Measurements from ENCODE around the gene CDYL.

Gene CDYL

DNA sequence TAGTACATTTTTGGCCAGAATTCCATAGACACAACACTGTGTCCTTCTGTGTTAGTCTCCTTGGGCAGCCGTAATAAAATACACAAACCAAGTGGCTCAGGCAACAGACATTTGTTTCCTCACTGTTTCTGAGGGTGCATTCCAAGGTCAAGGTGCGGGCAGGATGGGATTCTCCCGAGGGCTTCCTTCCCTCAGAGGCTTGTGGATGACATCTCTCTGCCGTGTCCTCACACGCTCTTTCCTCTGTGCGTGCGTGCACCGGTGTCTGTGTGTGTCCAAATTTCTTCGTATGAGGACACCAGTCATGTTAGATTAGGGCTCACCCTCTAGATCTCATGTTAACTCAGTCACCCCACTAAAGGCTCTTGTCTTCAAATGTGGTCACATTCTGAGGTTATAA, 30.6 kb downstream of the CDYL start:
- Histone ChIP-seq H3K36me3 (ENCODE audit: control insufficient read depth in 4 of 4, insufficient read depth in 4 of 4, low read length in 3 of 4) (peaks cover 0 to 8% (median 0%) of the 10 kb centered on the region in 4 experiments), H3K27ac (ENCODE audit: insufficient read depth in 1 of 2, low read depth in 1 of 2, low read length in 2 of 2, poor library complexity in 1 of 2, severe bottlenecking in 2 of 2) (no peak overlapping the region), H3K4me3 (ENCODE audit: control insufficient read depth in 1 of 7, extremely low read depth in 1 of 7, insufficient read depth in 4 of 7, low read depth in 2 of 7, low read length in 6 of 7) (no peak overlapping the region), H3K9me3 (ENCODE audit: control extremely low read depth in 1 of 5, control insufficient read depth in 4 of 5, insufficient read depth in 2 of 5, low read depth in 1 of 5, low read length in 4 of 5) (peaks cover 0 to 7% (median 0%) of the 10 kb centered on the region in 5 experiments), H3K4me1 (ENCODE audit: control extremely low read depth in 1 of 4, control insufficient read depth in 4 of 4, insufficient read depth in 4 of 4, low read length in 3 of 4) (peaks cover 0 to 35% (median 17%) of the 10 kb centered on the region in 4 experiments), H3K27me3 (replicated peaks in 2 of 5; ENCODE audit: control insufficient read depth in 4 of 5, insufficient read depth in 5 of 5, low read length in 4 of 5) (no peaks in the 10 kb centered on the region)
- ChIA-PET POLR2A (no interaction called here), CTCF (interaction anchor here (1.4 to 1.8 kb wide), 3 partner anchors 11 to 41 kb away, joined by 3 to 7 read pairs (median 4); no protein-coding TSS in a partner anchor)
- DNase-seq = no peak
- 87% methylated on average over 4 of the region's 9 CpGs for WGBS (ENCODE audit: insufficient coverage)

DNA sequence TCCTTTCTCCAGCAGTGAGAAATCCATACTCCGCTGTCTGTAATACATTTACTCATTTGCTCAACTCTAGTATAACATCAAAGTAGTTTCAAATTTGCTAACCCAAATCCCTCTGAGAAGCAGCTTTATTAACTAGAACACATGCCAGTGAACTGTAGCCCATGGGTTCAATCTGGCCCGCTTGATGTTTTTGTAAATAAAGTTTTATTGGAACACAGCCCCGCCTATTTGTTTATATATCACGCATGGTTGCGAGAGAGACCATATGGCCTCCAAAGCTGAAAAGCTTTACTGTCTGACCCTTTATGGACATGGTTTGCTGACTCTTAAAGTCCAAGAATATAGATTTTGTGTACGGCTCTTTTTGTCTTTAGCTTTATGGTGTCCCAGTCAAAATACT, 32.2 kb downstream of the CDYL start:
- WGBS (ENCODE audit: insufficient coverage) = 100% methylated on average over 5 of the region's 6 CpGs
- DNase-seq = no peak
- H3K27me3 ChIP-seq (replicated peaks in 2 of 5; ENCODE audit: control insufficient read depth in 4 of 5, insufficient read depth in 5 of 5, low read length in 4 of 5) = no peaks in the 10 kb centered on the region
- peaks cover 5 to 34% (median 23%) of the 10 kb centered on the region in 4 experiments for H3K4me1 ChIP-seq (ENCODE audit: control extremely low read depth in 1 of 4, control insufficient read depth in 4 of 4, insufficient read depth in 4 of 4, low read length in 3 of 4)
- no peak overlapping the region for H3K27ac ChIP-seq (ENCODE audit: insufficient read depth in 1 of 2, low read depth in 1 of 2, low read length in 2 of 2, poor library complexity in 1 of 2, severe bottlenecking in 2 of 2)
- H3K9me3 ChIP-seq (ENCODE audit: control extremely low read depth in 1 of 5, control insufficient read depth in 4 of 5, insufficient read depth in 2 of 5, low read depth in 1 of 5, low read length in 4 of 5) = peaks cover 0 to 7% (median 0%) of the 10 kb centered on the region in 5 experiments
- ChIA-PET CTCF (interaction anchor here (0.6 to 1.8 kb wide), 4 partner anchors 9 to 120 kb away, joined by 3 to 4 read pairs (median 3); no protein-coding TSS in a partner anchor), POLR2A (no interaction called here)
- H3K36me3 ChIP-seq (ENCODE audit: control insufficient read depth in 4 of 4, insufficient read depth in 4 of 4, low read length in 3 of 4) = peaks cover 0 to 8% (median 0%) of the 10 kb centered on the region in 4 experiments
- H3K4me3 ChIP-seq (ENCODE audit: control insufficient read depth in 1 of 7, extremely low read depth in 1 of 7, insufficient read depth in 4 of 7, low read depth in 2 of 7, low read length in 6 of 7) = no peak overlapping the region

DNA sequence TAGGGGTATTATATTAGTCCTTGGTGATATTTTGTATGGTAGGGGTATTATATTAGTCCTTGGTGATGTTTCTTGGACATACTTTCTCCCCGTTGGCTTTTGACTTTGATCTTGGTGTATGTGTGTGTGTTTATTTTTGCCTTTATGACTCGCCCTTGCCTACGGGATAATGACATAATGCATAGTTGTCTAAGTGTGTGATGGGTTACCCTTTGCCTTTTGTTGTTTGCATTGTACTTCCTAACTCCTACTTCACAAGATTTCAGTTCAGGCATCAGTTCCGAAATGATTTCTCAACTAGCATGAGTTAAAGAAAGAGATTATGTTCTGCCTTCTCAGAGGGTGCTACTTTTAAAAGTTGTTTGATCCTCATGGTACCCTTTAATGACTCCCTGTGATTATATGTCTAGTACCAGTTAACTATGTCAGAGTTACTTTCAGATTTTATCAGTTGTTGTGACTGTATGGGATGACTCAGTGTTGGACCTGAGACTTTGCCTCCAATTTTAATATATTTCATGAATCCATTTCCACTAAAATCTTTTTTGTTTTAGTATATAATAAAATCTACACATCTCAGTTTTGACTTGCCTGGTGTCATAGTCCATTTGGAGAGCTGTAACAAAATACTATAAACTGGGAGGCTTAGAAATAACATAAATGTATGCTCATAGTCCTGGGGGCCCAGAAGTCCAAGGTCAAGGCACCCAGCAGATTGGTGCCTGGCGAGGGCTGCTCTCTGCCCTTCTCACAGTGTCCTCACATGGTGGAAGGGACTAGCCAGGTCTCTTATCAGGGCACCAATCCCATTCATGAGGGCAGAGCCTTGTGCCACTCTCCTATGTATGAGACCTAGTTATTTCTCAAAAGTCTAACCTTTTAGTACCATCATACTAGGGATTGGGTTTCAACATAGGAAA, 34.1 kb downstream of the CDYL start:
- H3K4me1 ChIP-seq (ENCODE audit: control extremely low read depth in 1 of 4, control insufficient read depth in 4 of 4, insufficient read depth in 4 of 4, low read length in 3 of 4) = peaks cover 5 to 33% (median 26%) of the 10 kb centered on the region in 4 experiments
- H3K9me3 ChIP-seq (ENCODE audit: control extremely low read depth in 1 of 5, control insufficient read depth in 4 of 5, insufficient read depth in 2 of 5, low read depth in 1 of 5, low read length in 4 of 5) = peaks cover 0 to 7% (median 0%) of the 10 kb centered on the region in 5 experiments
- H3K27ac ChIP-seq (ENCODE audit: insufficient read depth in 1 of 2, low read depth in 1 of 2, low read length in 2 of 2, poor library complexity in 1 of 2, severe bottlenecking in 2 of 2) = no peak overlapping the region
- ChIA-PET POLR2A (no interaction called here), CTCF (interaction anchor here (0.6 to 2.0 kb wide), 4 partner anchors 8 to 34 kb away, joined by 3 to 7 read pairs (median 4); no protein-coding TSS in a partner anchor)
- H3K27me3 ChIP-seq (replicated peaks in 2 of 5; ENCODE audit: control insufficient read depth in 4 of 5, insufficient read depth in 5 of 5, low read length in 4 of 5) = no peaks in the 10 kb centered on the region
- DNase-seq = no peak
- H3K4me3 ChIP-seq (ENCODE audit: control insufficient read depth in 1 of 7, extremely low read depth in 1 of 7, insufficient read depth in 4 of 7, low read depth in 2 of 7, low read length in 6 of 7) = no peak overlapping the region
- peaks cover 0 to 8% (median 0%) of the 10 kb centered on the region in 4 experiments for H3K36me3 ChIP-seq (ENCODE audit: control insufficient read depth in 4 of 4, insufficient read depth in 4 of 4, low read length in 3 of 4)
- 100% methylated on average over 1 of the region's 5 CpGs for WGBS (ENCODE audit: insufficient coverage)

DNA sequence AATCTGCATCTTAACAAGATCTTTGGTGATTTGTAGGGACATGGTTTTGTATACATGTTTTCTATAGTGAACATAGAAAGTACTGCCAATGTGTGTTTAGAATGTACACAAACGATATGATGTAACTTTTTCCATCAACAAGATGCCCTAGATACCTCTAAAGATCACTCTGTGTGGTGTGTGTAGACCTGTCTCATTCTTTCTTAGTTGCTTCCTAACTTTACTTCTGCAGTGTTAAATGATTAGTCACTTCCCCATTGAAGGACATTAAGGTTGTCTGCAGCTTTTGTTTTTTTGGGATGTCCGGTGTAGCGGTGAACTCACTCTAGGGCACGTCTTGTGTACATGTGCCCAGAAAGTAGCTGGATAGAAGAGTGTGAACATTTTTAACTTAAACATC, 35.9 kb downstream of the CDYL start:
- Histone ChIP-seq H3K27me3 (replicated peaks in 2 of 5; ENCODE audit: control insufficient read depth in 4 of 5, insufficient read depth in 5 of 5, low read length in 4 of 5) (no peaks in the 10 kb centered on the region), H3K9me3 (ENCODE audit: control extremely low read depth in 1 of 5, control insufficient read depth in 4 of 5, insufficient read depth in 2 of 5, low read depth in 1 of 5, low read length in 4 of 5) (peaks cover 0 to 7% (median 0%) of the 10 kb centered on the region in 5 experiments), H3K4me1 (ENCODE audit: control extremely low read depth in 1 of 4, control insufficient read depth in 4 of 4, insufficient read depth in 4 of 4, low read length in 3 of 4) (peaks cover 5 to 24% (median 17%) of the 10 kb centered on the region in 4 experiments), H3K36me3 (ENCODE audit: control insufficient read depth in 4 of 4, insufficient read depth in 4 of 4, low read length in 3 of 4) (peaks cover 0 to 3% (median 0%) of the 10 kb centered on the region in 4 experiments), H3K4me3 (ENCODE audit: control insufficient read depth in 1 of 7, extremely low read depth in 1 of 7, insufficient read depth in 4 of 7, low read depth in 2 of 7, low read length in 6 of 7) (peak overlapping the region in 2 of 7 experiments; percentile 2 to 34), H3K27ac (ENCODE audit: insufficient read depth in 1 of 2, low read depth in 1 of 2, low read length in 2 of 2, poor library complexity in 1 of 2, severe bottlenecking in 2 of 2) (peak overlapping the region in 1 of 2 experiments; percentile 21)
- DNase-seq = peak in 2 of 3 donors; percentile 49 to 67
- no CpG with 5 or more reads among the region's 4 CpGs for WGBS (ENCODE audit: insufficient coverage)
- CTCF ChIA-PET = interaction anchor here (1.2 to 2.0 kb wide), 3 partner anchors 10 to 50 kb away, joined by 3 to 7 read pairs (median 3); no protein-coding TSS in a partner anchor
- POLR2A ChIA-PET = no interaction called here

DNA sequence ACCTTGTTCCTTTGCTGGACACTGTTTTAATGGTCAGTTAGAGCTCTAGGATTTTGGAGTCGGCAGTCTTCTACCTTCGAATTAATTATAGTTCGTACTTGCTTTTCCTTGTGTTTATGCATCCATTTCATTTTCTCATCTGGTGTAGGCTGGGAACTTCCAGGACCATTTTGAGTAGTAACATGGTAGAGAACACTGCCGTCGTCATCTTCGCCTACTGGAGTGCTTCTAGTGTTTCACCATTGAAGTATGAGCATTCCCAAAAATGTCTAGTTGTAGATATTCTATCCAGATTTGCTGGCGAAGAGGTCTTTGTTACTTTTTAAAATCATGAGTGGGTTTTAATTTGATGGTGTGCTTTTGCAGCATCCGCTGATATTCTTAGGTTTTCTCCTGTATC, 36.9 kb downstream of the CDYL start:
- WGBS (ENCODE audit: insufficient coverage) = 92% methylated on average over 6 of the region's 8 CpGs
- no peak overlapping the region for H3K4me3 ChIP-seq (ENCODE audit: control insufficient read depth in 1 of 7, extremely low read depth in 1 of 7, insufficient read depth in 4 of 7, low read depth in 2 of 7, low read length in 6 of 7)
- H3K27ac ChIP-seq (ENCODE audit: insufficient read depth in 1 of 2, low read depth in 1 of 2, low read length in 2 of 2, poor library complexity in 1 of 2, severe bottlenecking in 2 of 2) = no peak overlapping the region
- peaks cover 0 to 7% (median 0%) of the 10 kb centered on the region in 5 experiments for H3K9me3 ChIP-seq (ENCODE audit: control extremely low read depth in 1 of 5, control insufficient read depth in 4 of 5, insufficient read depth in 2 of 5, low read depth in 1 of 5, low read length in 4 of 5)
- H3K27me3 ChIP-seq (replicated peaks in 2 of 5; ENCODE audit: control insufficient read depth in 4 of 5, insufficient read depth in 5 of 5, low read length in 4 of 5) = no peaks in the 10 kb centered on the region
- ChIA-PET POLR2A (interaction anchor here (0.6 kb wide), 1 partner anchor 18 kb away, joined by 3 read pairs; no protein-coding TSS in a partner anchor), CTCF (no interaction called here)
- DNase-seq = no peak
- H3K4me1 ChIP-seq (ENCODE audit: control extremely low read depth in 1 of 4, control insufficient read depth in 4 of 4, insufficient read depth in 4 of 4, low read length in 3 of 4) = peaks cover 5 to 24% (median 17%) of the 10 kb centered on the region in 4 experiments
- H3K36me3 ChIP-seq (ENCODE audit: control insufficient read depth in 4 of 4, insufficient read depth in 4 of 4, low read length in 3 of 4) = peaks cover 0 to 3% (median 0%) of the 10 kb centered on the region in 4 experiments

DNA sequence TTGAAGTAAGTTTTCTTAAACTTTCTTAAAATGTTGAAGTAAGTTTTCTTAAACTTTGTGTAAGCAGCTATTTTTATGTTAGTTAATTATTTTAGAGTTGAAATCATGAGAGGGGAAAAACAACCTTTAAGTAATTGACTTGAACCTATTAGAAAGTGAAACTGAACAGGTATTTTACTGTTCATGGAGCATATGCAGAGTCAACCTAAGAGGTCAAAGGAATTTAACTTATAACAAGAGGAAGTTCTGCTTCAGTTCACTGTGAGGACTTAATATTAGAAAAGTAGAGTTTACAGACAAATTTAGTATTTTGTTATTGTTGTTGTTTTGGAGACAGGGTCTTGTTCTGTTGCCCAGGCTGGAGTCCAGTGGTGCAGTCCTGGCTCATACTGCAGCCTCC, 38.0 kb downstream of the CDYL start:
- ChIA-PET POLR2A (no interaction called here), CTCF (interaction anchor here (0.6 to 1.6 kb wide), 4 partner anchors 10 to 45 kb away, joined by 3 read pairs; no protein-coding TSS in a partner anchor)
- DNase-seq = peak in 2 of 3 donors; percentile 28 to 34
- H3K9me3 ChIP-seq (ENCODE audit: control extremely low read depth in 1 of 5, control insufficient read depth in 4 of 5, insufficient read depth in 2 of 5, low read depth in 1 of 5, low read length in 4 of 5) = peaks cover 0 to 4% (median 0%) of the 10 kb centered on the region in 5 experiments
- peaks cover 5 to 24% (median 17%) of the 10 kb centered on the region in 4 experiments for H3K4me1 ChIP-seq (ENCODE audit: control extremely low read depth in 1 of 4, control insufficient read depth in 4 of 4, insufficient read depth in 4 of 4, low read length in 3 of 4)
- H3K4me3 ChIP-seq (ENCODE audit: control insufficient read depth in 1 of 7, extremely low read depth in 1 of 7, insufficient read depth in 4 of 7, low read depth in 2 of 7, low read length in 6 of 7) = no peak overlapping the region
- no peaks in the 10 kb centered on the region for H3K36me3 ChIP-seq (ENCODE audit: control insufficient read depth in 4 of 4, insufficient read depth in 4 of 4, low read length in 3 of 4)
- H3K27me3 ChIP-seq (replicated peaks in 2 of 5; ENCODE audit: control insufficient read depth in 4 of 5, insufficient read depth in 5 of 5, low read length in 4 of 5) = no peaks in the 10 kb centered on the region
- no peak overlapping the region for H3K27ac ChIP-seq (ENCODE audit: insufficient read depth in 1 of 2, low read depth in 1 of 2, low read length in 2 of 2, poor library complexity in 1 of 2, severe bottlenecking in 2 of 2)

Data from common myeloid progenitor, CD34-positive (primary cell).